Neural cell (in vitro differentiated cells): ENCODE data around the gene TXNDC9. TPM values are rescaled to one million over a fixed set of nuclear protein-coding genes. Genes with fewer than 3 reads are reported as not detected.
"Not testable (repeated sequence)": the region's sequence is repeated elsewhere in the genome, so short reads cannot be mapped to it uniquely, and the experiment has no call there.

Experiments
- H2AFZ ChIP-seq: fragments of 200-600, 300-800 bp; sonication (generic), shearing (Covaris generic); 2 replicates; pipeline ENCODE4 v1.6.0; 2014; ENCODE audit warnings: low read depth, mild to moderate bottlenecking, antibody characterized with exemption, low read length, moderate library complexity
- H3F3A ChIP-seq: fragments of 200-600 bp; shearing (Covaris generic); 2 replicates; pipeline ENCODE4 v1.6.1; 2016; ENCODE audit warnings: mild to moderate bottlenecking, moderate library complexity, mixed read lengths, antibody characterized with exemption, low read length; ENCODE audit not compliant: insufficient read depth, poor library complexity, severe bottlenecking
- H3K27ac ChIP-seq: fragments of 200-600, 300-800 bp; sonication (generic), shearing (Covaris generic); 2 replicates; pipeline ENCODE4 v1.5.1; 2014; ENCODE audit warnings: mild to moderate bottlenecking, low read length, moderate library complexity
- H3K27me3 ChIP-seq: fragments of 300-800, 200-600 bp; sonication (generic), shearing (Covaris generic); 2 replicates; pipeline ENCODE4 v1.6.0; 2014; ENCODE audit warnings: mild to moderate bottlenecking, low read depth, low read length, moderate library complexity; ENCODE audit not compliant: insufficient read depth
- H3K36me3 ChIP-seq: fragments of 300-800, 200-600 bp; sonication (generic), shearing (Covaris generic); 2 replicates; pipeline ENCODE4 v1.5.1; 2014; ENCODE audit warnings: mild to moderate bottlenecking, antibody characterized with exemption, low read length, moderate library complexity; ENCODE audit not compliant: insufficient read depth
- H3K4me2 ChIP-seq: fragments of 300-800, 200-600 bp; sonication (generic), shearing (Covaris generic); 2 replicates; pipeline ENCODE4 v1.6.0; 2014; ENCODE audit warnings: mild to moderate bottlenecking, low read length
- H3K4me3 ChIP-seq: fragments of 300-800, 200-600 bp; sonication (generic), shearing (Covaris generic); 2 replicates; pipeline ENCODE4 v1.5.1; 2014; ENCODE audit warnings: mild to moderate bottlenecking, low read length, moderate library complexity
- H3K79me2 ChIP-seq: fragments of 200-600 bp; shearing (Covaris generic); replicated peaks from 2 replicates; pipeline ENCODE4 v1.6.0; 2014; ENCODE audit warnings: mild to moderate bottlenecking, low read length, moderate library complexity; ENCODE audit not compliant: insufficient read depth
- H3K9ac ChIP-seq: fragments of 300-800, 200-600 bp; sonication (generic), shearing (Covaris generic); 2 replicates; pipeline ENCODE4 v1.6.1; 2016; ENCODE audit warnings: mild to moderate bottlenecking, low read length, mixed read lengths
- H3K9me2 ChIP-seq: fragments of 200-600 bp; shearing (Covaris generic); 2 replicates; pipeline ENCODE4 v1.6.1; 2016; ENCODE audit warnings: mild to moderate bottlenecking, low read length, mixed read lengths; ENCODE audit not compliant: insufficient read depth
- H3K9me3 ChIP-seq: fragments of 200-600, 300-800 bp; sonication (generic), shearing (Covaris generic); 2 replicates; pipeline ENCODE4 v1.6.1; 2016; ENCODE audit warnings: mild to moderate bottlenecking, mixed run types, low read length, moderate library complexity, mixed read lengths
- H4K20me1 ChIP-seq: fragments of 200-600 bp; shearing (Covaris generic); 2 replicates; pipeline ENCODE4 v1.6.1; 2016; ENCODE audit warnings: mild to moderate bottlenecking, mixed run types; ENCODE audit not compliant: insufficient read depth
- EP300 ChIP-seq: fragments of 450-650 bp; conservative IDR thresholded peaks from 2 replicates; pipeline ENCODE4 v1.6.1; 2014; ENCODE audit warnings: antibody characterized with exemption, mild to moderate bottlenecking, moderate library complexity; ENCODE audit not compliant: poor library complexity, severe bottlenecking
- MXI1 ChIP-seq: fragments of 450-650 bp; conservative IDR thresholded peaks from 2 replicates; pipeline ENCODE4 v1.6.1; 2014; ENCODE audit warnings: antibody characterized with exemption, mild to moderate bottlenecking; ENCODE audit not compliant: poor library complexity, severe bottlenecking
- POLR2AphosphoS5 ChIP-seq: IDR thresholded peaks from 2 replicates; pipeline ENCODE4 v1.6.1; 2012
- REST ChIP-seq: IDR thresholded peaks from 2 replicates; pipeline ENCODE4 v1.6.1; 2012; ENCODE audit warnings: borderline replicate concordance
- TAF1 ChIP-seq: IDR thresholded peaks from 2 replicates; pipeline ENCODE4 v1.6.1; 2012; ENCODE audit warnings: low read depth
- polyA plus RNA-seq: library from polyadenylated mRNA; depleted of rRNA; stranded (reverse); fragments of >200 nt; gene quantifications from 2 replicates; pipeline ENCODE4 v1.2.3, GENCODE V29; 2014

TXNDC9 gene
- polyA plus RNA-seq, 1 donor from 2014 or later: 88.1 TPM

- Histone ChIP-seq H4K20me1 (no peaks in the 10 kb centered on the region), H3K27ac (no peak overlapping the region), H3K4me3 (no peak overlapping the region), H3K9me2 (no peaks in the 10 kb centered on the region), H3F3A (no peaks in the 10 kb centered on the region), H3K4me2 (no peak overlapping the region), H3K79me2 (no peaks in the 10 kb centered on the region), H3K27me3 (no peaks in the 10 kb centered on the region), H3K9me3 (no peaks in the 10 kb centered on the region), H3K36me3 (no peaks in the 10 kb centered on the region), H2AFZ (no peak overlapping the region), H3K9ac (no peak overlapping the region)
- TF ChIP-seq TAF1 (no peak), REST (no peak), EP300 (no peak)
Measured at GRCh38 chr2:99278793-99279291, 57.3 kb downstream of the TXNDC9 start.

GRCh38 chr2:99278195-99278765 lies 57.9 kb downstream of the TXNDC9 start:
- H3K36me3 ChIP-seq, H3K79me2 ChIP-seq, H3K9ac ChIP-seq, H3K27me3 ChIP-seq, H3K27ac ChIP-seq, H2AFZ ChIP-seq, H4K20me1 ChIP-seq, H3K9me3 ChIP-seq, H3K4me3 ChIP-seq, H3F3A ChIP-seq, H3K9me2 ChIP-seq, H3K4me2 ChIP-seq: not testable (repeated sequence)

GRCh38 chr2:99275882-99276281 lies 60.3 kb downstream of the TXNDC9 start:
- Histone ChIP-seq H3K4me3 (no peak overlapping the region), H3K9me3 (no peaks in the 10 kb centered on the region), H3K36me3 (no peaks in the 10 kb centered on the region), H3K27me3 (no peaks in the 10 kb centered on the region), H3K27ac (no peak overlapping the region), H3K9ac (no peak overlapping the region), H2AFZ (no peak overlapping the region), H3F3A (no peaks in the 10 kb centered on the region), H3K79me2 (no peaks in the 10 kb centered on the region), H3K4me2 (no peak overlapping the region), H4K20me1 (no peaks in the 10 kb centered on the region), H3K9me2 (no peaks in the 10 kb centered on the region)
- TF ChIP-seq EP300 (no peak), POLR2AphosphoS5 (no peak), MXI1 (no peak)

Other genes starting within 250 kb of the TXNDC9 start
- gene C2orf15, start 194.6 kb downstream of the TXNDC9 start, polyA plus RNA-seq: 8.8 and 12.8 TPM in 2 replicates
- gene TSGA10, start 181.4 kb downstream of the TXNDC9 start, polyA plus RNA-seq: 8.0 and 12.5 TPM in 2 replicates
- gene LIPT1, start 181.4 kb downstream of the TXNDC9 start, polyA plus RNA-seq: 2.8 and 6.1 TPM in 2 replicates
- gene MITD1, start 155.3 kb downstream of the TXNDC9 start, polyA plus RNA-seq: 83.1 and 87.7 TPM in 2 replicates
- gene MRPL30, start 155.1 kb downstream of the TXNDC9 start, polyA plus RNA-seq: 43.1 and 49.0 TPM in 2 replicates
- not detected in 2 replicates for gene LYG2, start 80.7 kb downstream of the TXNDC9 start, polyA plus RNA-seq
- gene LYG1, start 35.1 kb downstream of the TXNDC9 start, polyA plus RNA-seq: 2.8 and 6.8 TPM in 2 replicates
- 8.0 and 12.6 TPM in 2 replicates for gene EIF5B, start 1.1 kb upstream of the TXNDC9 start, polyA plus RNA-seq
- 73.4 and 84.1 TPM in 2 replicates for gene REV1, start 153.7 kb upstream of the TXNDC9 start, polyA plus RNA-seq